Breast epithelium (tissue), 3 donors: ENCODE results near the gene GON4L.

Experiments used
- POLR2A ChIP-seq: fragments of 450-650 bp; IDR thresholded peaks from one replicate; pipeline ENCODE4 v1.6.1; 2016; ENCODE audit warnings: antibody characterized with exemption, mild to moderate bottlenecking, moderate library complexity
- POLR2AphosphoS5 ChIP-seq, 3 donors: sonication (generic); formaldehyde crosslinking; IDR thresholded peaks; one replicate each; pipeline ENCODE4 v1.6.1; 2017; ENCODE audit warnings: antibody characterized with exemption in 3 of 3
- TF ChIP-seq, protein P1 (sequence below), 3 donors: fragments of 450-650 bp; IDR thresholded peaks; one replicate each; pipeline ENCODE4 v1.5.1; 2016 to 2017; ENCODE audit warnings: antibody characterized with exemption in 3 of 3, mild to moderate bottlenecking in 3 of 3, moderate library complexity in 3 of 3

DNA sequence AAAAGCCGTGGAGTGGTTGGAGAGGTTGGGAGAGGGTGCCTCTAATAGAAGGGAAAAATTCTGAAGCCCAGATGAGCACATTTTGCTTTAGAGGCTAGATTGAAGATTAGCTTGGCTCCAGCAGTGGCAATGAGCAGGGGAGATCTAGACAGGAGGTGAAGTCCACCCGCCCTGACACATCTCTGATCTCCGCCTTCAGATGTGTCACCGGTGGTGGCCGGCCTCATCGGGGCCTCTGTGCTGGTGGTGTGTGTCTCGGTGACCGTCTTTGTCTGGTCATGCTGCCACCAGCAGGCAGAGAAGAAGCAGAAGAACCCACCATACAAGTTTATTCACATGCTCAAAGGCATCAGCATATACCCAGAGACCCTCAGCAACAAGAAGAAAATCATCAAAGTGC, 10.8 kb upstream of the GON4L start:
- TF ChIP-seq POLR2AphosphoS5 (IDR thresholded peaks at IDR 0.05) (no peak), POLR2A (no peak)
- TF ChIP-seq, protein P1, sequence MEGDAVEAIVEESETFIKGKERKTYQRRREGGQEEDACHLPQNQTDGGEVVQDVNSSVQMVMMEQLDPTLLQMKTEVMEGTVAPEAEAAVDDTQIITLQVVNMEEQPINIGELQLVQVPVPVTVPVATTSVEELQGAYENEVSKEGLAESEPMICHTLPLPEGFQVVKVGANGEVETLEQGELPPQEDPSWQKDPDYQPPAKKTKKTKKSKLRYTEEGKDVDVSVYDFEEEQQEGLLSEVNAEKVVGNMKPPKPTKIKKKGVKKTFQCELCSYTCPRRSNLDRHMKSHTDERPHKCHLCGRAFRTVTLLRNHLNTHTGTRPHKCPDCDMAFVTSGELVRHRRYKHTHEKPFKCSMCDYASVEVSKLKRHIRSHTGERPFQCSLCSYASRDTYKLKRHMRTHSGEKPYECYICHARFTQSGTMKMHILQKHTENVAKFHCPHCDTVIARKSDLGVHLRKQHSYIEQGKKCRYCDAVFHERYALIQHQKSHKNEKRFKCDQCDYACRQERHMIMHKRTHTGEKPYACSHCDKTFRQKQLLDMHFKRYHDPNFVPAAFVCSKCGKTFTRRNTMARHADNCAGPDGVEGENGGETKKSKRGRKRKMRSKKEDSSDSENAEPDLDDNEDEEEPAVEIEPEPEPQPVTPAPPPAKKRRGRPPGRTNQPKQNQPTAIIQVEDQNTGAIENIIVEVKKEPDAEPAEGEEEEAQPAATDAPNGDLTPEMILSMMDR (IDR thresholded peaks at IDR 0.05) = no peak
